Right lobe of liver (tissue), 6 donors: ENCODE data around the gene RYR3. TPM values are rescaled to one million over a fixed set of nuclear protein-coding genes. Genes with fewer than 3 reads are reported as not detected.

Source experiments
- ATAC-seq, 4 donors: fragments of 200-7000 bp; cut with Tn5 transposase; one replicate each; pipeline ENCODE4 v1.9.1; 2020; ENCODE audit warnings: mild to moderate bottlenecking in 4 of 4, moderate library complexity in 4 of 4
- DNase-seq, 3 donors: peaks; one replicate each; pipeline ENCODE4 v3.0.0-alpha.2; 2020
- H3K27ac ChIP-seq, 3 donors: fragments of 200-600 bp; one replicate each; pipeline ENCODE4 v1.8.0; 2022
- H3K27me3 ChIP-seq, 2 donors: fragments of 200-600 bp; one replicate each; pipeline ENCODE4 v1.8.0; 2022
- H3K36me3 ChIP-seq, 4 donors: fragments of 200-600 bp; sonication (generic) in 1 of 4; one replicate each; pipeline versions ENCODE4 v1.5.1 to v1.8.0; 2017 to 2022; ENCODE audit warnings: control low read depth in 1 of 4
- H3K4me1 ChIP-seq, 4 donors: fragments of 200-600 bp; sonication (generic) in 1 of 4; one replicate each; pipeline versions ENCODE4 v1.5.1 to v1.8.0; 2017 to 2022; ENCODE audit warnings: control low read depth in 1 of 4
- H3K4me3 ChIP-seq, 3 donors: fragments of 200-600 bp; one replicate each; pipeline ENCODE4 v1.8.0; 2022
- H3K9me3 ChIP-seq, 4 donors: fragments of 200-600 bp; sonication (generic) in 1 of 4; one replicate each; pipeline versions ENCODE4 v1.5.1 to v1.8.0; 2017 to 2022; ENCODE audit warnings: control low read depth in 1 of 4
- POLR2A ChIP-seq: fragments of 450-650 bp; IDR thresholded peaks from one replicate; pipeline ENCODE4 v1.6.1; 2017; ENCODE audit warnings: antibody characterized with exemption, mild to moderate bottlenecking
- WGBS: methylation state at CpG from one replicate; pipeline ENCODE4 v1.1.6; 2018; ENCODE audit warnings: low coverage, low lambda C conversion rate; ENCODE audit not compliant: insufficient coverage; ENCODE audit errors: missing lambda C conversion rate; 5-methylcytosine and 5-hydroxymethylcytosine counted together
- intact Hi-C, 2 donors: fragments of 100-400 bp; cut with DNase I; formaldehyde crosslinking; loops; one replicate each; pipeline versions ENCODE4 v1.11.2 to v1.14.1; 2022
- total RNA-seq, 6 experiments: library from RNA; depleted of rRNA in 2 of 6; stranded (reverse); fragments of >200 nt in 2 of 6; fragmentation: NEBNext Ultra II Directional in 3 of 6; extraction: Animal tissue kit (Norgen Biotek cat#: 25700) in 3 of 6; gene quantifications; one replicate each; pipeline versions ENCODE4 v1.1.0 to v1.2.4, GENCODE V29; 2016 to 2023
- TF ChIP-seq, protein P1 (sequence below), 4 donors: fragments of 200-600 bp in 3 of 4; fragments of 450-650 bp in 1 of 4; IDR thresholded peaks; one replicate each; pipeline versions ENCODE4 v1.5.1 to v1.8.0; 2016 to 2022; ENCODE audit warnings: antibody characterized with exemption in 4 of 4, mild to moderate bottlenecking in 2 of 4
- donor health status: DM: no; HTN: yes; CAD: no.
- donor health status: DM: no; HTN: no; CAD: no.
- donor health status: DM: no; HTN: no; CAD: no.
- donor health status: DM: no; HTN: yes; CAD: no.
- donor health status: DM: no; HTN: yes; CAD: no.

The RYR3 gene
- total RNA-seq, 6 experiments from 2014 or later, result under 0.01 to 0.31 (median 0.05) TPM; not detected in 3

DNA sequence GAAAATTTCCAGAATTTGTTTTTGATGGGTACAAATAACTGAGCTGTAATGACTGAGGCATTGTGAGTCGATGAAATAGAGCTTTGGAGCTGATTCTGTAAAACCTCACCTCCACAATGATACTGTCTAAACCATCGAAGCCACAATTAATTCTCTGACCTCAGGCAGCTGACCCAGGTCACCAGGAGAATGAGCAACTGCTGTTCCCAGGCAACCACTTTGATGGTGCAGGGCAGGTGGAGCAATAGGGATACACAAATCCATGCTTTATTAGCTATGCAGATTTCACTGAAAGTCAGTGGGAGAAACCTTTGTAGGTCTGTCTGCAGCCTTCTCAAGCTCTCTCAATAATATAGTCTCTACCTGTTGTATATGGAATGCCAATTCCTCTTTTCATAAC, 204.4 kb downstream of the RYR3 start:
- no peaks in the 10 kb centered on the region for H3K4me1 ChIP-seq
- ATAC-seq, result no peak
- DNase-seq, result no peak
- WGBS, result 39% methylated on average over 2 of the region's 2 CpGs
- intact Hi-C loops, result no loop called here
- TF ChIP-seq, protein P1, sequence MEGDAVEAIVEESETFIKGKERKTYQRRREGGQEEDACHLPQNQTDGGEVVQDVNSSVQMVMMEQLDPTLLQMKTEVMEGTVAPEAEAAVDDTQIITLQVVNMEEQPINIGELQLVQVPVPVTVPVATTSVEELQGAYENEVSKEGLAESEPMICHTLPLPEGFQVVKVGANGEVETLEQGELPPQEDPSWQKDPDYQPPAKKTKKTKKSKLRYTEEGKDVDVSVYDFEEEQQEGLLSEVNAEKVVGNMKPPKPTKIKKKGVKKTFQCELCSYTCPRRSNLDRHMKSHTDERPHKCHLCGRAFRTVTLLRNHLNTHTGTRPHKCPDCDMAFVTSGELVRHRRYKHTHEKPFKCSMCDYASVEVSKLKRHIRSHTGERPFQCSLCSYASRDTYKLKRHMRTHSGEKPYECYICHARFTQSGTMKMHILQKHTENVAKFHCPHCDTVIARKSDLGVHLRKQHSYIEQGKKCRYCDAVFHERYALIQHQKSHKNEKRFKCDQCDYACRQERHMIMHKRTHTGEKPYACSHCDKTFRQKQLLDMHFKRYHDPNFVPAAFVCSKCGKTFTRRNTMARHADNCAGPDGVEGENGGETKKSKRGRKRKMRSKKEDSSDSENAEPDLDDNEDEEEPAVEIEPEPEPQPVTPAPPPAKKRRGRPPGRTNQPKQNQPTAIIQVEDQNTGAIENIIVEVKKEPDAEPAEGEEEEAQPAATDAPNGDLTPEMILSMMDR (IDR thresholded peaks at IDR 0.05), result no peak
- no peak for TF ChIP-seq POLR2A
- H3K27ac ChIP-seq, result no peak overlapping the region
- no peaks in the 10 kb centered on the region for H3K9me3 ChIP-seq
- H3K27me3 ChIP-seq, result no peaks in the 10 kb centered on the region
- no peaks in the 10 kb centered on the region for H3K36me3 ChIP-seq
- no peak overlapping the region for H3K4me3 ChIP-seq

DNA sequence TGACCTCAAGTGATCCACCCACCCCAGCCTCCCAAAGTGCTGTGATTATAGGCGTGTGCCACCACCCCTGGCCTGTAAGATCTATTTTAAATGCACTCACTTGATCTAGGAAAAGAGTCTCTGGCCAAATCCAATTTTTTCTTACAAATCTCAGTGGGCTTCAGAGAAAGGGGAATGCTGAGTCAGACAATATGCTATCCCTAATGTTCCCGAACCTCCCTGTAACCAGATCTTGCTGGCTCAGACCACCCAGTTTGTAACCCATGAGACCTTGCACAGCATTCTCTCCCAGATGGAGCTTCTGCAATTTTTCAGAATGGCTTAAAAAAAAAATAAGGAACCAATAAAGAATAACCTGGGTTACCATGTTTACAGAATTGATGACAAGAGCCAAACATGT, 205.8 kb downstream of the RYR3 start:
- Histone ChIP-seq H3K4me1 (no peaks in the 10 kb centered on the region), H3K27me3 (no peaks in the 10 kb centered on the region), H3K36me3 (no peaks in the 10 kb centered on the region), H3K4me3 (no peak overlapping the region), H3K9me3 (no peaks in the 10 kb centered on the region), H3K27ac (no peak overlapping the region)
- 53% methylated on average over 2 of the region's 2 CpGs for WGBS
- DNase-seq (no peak), ATAC-seq (no peak)
- TF ChIP-seq POLR2A, result no peak
- TF ChIP-seq, protein P1 (IDR thresholded peaks at IDR 0.05), result no peak
- intact Hi-C loops, result no loop called here

DNA sequence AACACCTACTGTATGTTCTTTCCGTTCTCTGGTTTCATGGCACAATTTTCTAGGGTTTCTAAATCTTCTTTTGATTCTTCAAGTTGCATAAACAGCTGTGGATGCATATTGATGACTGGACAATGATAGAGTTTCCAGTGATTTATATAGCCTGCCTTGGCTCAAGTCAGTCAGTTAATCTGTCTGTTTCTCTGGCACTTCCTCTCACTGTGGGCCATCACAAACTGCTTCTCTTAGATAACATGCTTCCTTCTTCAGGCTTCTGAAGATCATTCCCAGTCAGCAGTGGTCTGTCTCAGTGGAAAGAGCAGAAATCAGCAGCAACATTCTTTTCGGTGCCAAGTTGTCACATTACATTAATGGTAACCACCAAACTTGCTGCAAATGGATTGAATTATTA, 207.2 kb downstream of the RYR3 start:
- no peaks in the 10 kb centered on the region for H3K27me3 ChIP-seq
- TF ChIP-seq, protein P1 (IDR thresholded peaks at IDR 0.05), result no peak
- no peak for TF ChIP-seq POLR2A

DNA sequence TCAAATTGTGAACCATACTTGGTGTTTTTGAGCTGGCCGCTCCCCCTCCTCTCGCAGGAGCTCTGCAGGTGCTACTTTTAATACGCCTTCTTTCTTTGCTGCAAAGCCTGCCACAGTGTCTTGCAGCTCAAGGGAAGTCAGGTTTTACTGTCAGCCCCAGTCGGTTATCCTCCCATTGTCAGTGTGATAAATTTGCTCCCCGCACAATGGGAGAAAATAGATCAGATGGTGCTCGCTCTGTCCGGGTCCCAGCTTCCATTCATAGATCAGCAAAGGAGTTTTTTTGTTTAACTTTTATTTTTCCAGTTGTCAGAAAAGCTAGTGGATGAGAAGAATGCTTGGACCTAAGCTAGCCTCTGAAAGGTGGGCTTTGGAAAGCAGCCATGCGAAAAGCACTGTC, 207.7 kb downstream of the RYR3 start:
- intact Hi-C loops, result no loop called here
- DNase-seq, result no peak
- Histone ChIP-seq H3K27ac (no peak overlapping the region), H3K4me1 (no peaks in the 10 kb centered on the region), H3K4me3 (no peak overlapping the region), H3K36me3 (no peaks in the 10 kb centered on the region), H3K9me3 (no peaks in the 10 kb centered on the region), H3K27me3 (no peaks in the 10 kb centered on the region)
- TF ChIP-seq, protein P1 (IDR thresholded peaks at IDR 0.05), result no peak
- TF ChIP-seq POLR2A, result no peak
- whole genome bisulfite sequencing, result 57% methylated on average over 8 of the region's 8 CpGs
- no peak for ATAC-seq

More for the DNA sequence above, 207.2 kb downstream of the RYR3 start:
- Histone ChIP-seq H3K27ac (no peak overlapping the region), H3K4me3 (no peak overlapping the region), H3K36me3 (no peaks in the 10 kb centered on the region), H3K4me1 (no peaks in the 10 kb centered on the region), H3K9me3 (no peaks in the 10 kb centered on the region)
- 54% methylated on average over 2 of the region's 2 CpGs for WGBS
- DNase-seq (no peak), ATAC-seq (no peak)
- intact Hi-C loops, result no loop called here

DNA sequence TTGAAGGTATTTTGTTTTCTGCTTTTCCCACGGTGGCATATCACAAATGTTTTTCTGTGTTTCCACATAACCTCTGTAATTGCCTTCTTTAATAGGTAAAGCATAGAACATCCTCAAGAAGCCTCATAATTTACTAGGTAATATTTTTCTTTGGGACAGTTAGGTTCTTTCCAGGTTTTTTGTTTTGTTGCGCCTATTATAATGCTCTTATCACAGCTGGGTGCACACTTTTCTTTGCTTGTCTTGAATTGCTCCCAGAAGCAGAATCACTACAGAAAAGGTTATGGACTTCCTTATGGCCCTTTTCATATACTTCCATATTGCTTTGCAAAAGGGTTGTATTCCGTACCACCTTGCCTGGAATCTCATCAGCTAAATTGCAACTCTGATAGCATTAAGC, 213.5 kb downstream of the RYR3 start:
- DNase-seq (no peak), ATAC-seq (no peak)
- H3K27ac ChIP-seq, result no peak overlapping the region
- H3K4me1 ChIP-seq, result no peaks in the 10 kb centered on the region
- no peak overlapping the region for H3K4me3 ChIP-seq
- no peaks in the 10 kb centered on the region for H3K9me3 ChIP-seq
- H3K27me3 ChIP-seq, result no peaks in the 10 kb centered on the region
- intact Hi-C loops, result no loop called here
- TF ChIP-seq POLR2A, result no peak
- WGBS, result 64% methylated on average over 3 of the region's 3 CpGs
- H3K36me3 ChIP-seq, result no peaks in the 10 kb centered on the region
